ENCODE measurements around the gene RERE. TPM values are rescaled to one million over a fixed set of nuclear protein-coding genes. Genes with fewer than 3 reads are reported as not detected.

Gene RERE
- total RNA-seq, 1 donor from 2014 or later: 115 TPM

DNA sequence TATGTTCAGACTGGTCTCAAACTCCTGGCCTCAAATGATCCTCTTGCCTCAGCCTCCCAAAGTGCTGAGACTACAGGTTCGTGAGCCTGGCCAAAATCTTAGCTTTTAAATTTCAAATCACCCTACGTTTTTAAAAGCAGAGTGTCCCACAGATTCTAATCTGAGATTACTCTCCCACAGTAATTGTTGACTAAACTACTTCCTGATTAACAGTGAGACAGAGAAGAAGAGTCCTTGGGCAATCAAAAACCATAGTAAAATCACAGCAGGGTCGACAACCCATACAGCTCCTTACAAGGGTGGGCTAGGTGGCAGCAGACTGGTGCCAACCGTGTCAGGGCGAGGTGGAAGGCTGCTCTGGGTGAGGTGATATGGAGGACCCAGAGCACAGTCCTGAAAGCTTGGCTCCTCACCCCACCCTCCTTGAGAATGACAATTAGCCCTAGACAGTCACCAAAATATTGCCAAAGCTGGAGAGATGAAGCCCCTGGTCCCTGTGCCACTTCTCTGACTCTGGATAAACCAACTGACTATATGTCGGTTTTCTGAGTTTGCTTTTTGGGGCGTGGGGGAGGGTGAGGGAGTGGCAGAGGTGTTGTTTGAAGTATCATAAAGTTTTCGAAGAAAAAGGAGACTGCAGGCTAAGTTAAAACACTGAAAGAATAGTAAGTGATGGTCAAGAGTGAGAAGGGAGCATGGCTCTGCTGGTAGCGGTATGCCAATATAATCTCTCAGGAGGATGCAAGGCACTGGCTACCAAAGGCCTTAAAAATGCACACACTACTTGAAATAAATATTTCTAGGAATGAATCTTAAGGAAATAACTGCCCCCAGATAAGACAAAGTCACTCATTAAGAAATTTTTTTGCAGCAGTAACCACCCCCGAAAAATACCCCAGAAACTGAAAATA lies 412.7 kb downstream of the RERE start:
- intact Hi-C loops (cut with micrococcal nuclease): loop anchor here (5.0 kb wide), 1 partner anchor 32 kb away; no protein-coding TSS in a partner anchor
- DNase-seq: no peak
- no peak for ATAC-seq

- DNase-seq (no peak), ATAC-seq (peak; percentile 19)
- intact Hi-C loops (cut with micrococcal nuclease): no loop called here
Measured at GRCh38 chr1:8402109-8402710, 415.2 kb downstream of the RERE start.

DNA sequence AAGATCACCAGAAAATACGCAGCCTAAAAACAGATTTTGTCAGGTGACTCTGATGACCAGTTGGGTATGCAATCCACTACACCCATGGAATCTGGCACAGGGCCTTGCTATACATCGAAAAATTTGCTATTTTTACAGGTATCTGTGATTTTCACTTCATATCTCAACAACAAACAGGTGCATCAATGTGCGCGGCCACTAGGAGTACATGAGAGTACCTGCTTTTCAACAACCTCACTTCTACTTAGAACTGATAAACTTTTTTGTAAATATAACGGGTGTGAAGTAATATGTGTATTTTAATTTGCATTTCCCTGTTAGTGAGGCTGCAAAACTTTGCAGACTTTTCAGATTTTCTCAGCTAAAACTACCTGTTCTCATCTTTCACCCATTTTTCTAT lies 418.8 kb downstream of the RERE start:
- ATAC-seq (no peak), DNase-seq (no peak)
- intact Hi-C loops (cut with micrococcal nuclease): no loop called here

GRCh38 chr1:8398086-8398485 lies 419.4 kb downstream of the RERE start:
- intact Hi-C loops (cut with micrococcal nuclease): no loop called here
- no peak for DNase-seq
- ATAC-seq: no peak

DNA sequence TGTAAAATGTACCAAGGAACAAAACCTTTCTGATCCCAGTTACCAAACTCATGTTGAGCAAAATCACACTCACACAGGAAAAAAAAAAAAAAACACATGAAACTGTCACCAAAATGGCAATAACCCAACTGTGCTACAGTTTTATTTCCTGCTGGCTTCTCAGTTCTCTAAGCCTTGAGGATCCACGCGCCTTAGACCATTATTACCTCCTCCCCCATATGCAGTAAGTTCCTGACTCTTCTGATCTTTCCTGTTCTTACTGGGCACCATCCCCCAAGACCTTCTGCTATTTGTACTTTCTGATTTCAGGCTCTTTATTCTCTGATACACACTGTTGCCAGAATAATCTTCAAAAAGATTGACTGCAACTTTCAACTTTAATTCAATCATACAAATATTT lies 419.9 kb downstream of the RERE start:
- intact Hi-C loops (cut with micrococcal nuclease): no loop called here
- peak; percentile 25 for ATAC-seq
- DNase-seq: no peak

DNA sequence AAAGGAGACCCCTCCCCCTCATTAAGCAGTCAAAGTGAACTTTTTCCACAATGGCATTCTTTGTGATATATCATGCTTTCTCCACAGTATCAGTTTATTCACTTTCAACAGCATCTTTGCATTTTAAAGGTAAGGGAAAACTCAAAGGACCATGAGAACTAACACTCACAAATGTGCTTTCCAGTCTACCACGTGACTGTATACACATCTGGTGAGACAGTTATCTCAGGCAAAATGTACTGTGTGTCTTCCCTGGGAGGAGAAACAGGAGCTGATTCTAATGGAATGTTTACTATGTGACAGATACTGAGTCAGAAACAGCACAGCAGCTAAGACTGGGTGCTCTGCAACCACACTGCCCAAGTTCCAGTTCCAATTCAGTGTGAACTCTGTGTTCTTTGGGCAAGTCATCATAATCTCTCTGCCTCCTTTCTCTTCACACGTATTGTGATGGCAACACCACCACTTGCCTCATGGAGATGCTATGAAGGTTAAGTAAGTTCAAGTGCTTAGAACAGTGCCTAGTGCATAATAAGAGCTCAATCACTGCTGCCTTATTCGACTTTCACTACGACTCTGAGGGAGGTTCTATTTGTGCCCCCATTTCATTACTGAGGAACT lies 420.5 kb downstream of the RERE start:
- peak; percentile 91 for ATAC-seq
- intact Hi-C loops (cut with micrococcal nuclease): no loop called here
- no peak for DNase-seq

DNA sequence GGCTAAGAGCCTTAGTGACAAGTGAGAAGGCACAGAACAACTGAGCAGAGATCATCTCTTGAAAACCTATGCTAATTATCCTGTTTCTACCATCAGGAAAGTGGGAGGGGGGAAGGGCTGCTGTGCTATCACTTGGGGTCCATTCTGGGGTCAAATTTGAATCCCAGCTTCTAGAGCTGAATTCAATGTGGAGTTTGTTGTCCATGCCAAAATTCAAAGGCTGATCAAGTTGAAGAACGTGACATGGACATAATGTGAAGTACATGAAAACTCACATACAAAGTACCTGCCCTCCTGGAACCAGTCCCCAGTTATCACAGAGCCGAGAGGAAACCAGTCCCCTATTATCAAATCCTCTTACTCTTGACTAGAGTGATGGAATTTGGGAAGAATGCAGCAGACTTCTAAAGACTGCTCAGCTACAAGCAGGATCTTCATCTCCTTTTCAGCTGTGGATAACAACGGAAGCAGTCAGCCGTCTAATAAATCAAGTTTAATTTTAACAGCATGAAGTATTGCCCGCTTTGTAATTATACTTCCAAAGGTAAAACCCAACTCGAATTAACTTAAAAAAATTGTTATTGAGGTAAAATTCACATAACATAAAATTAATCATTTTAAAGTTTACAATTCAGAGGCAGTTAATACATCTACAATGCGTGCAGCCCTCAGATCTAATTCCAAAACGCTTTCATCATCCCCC lies 421.2 kb downstream of the RERE start:
- intact Hi-C loops (cut with micrococcal nuclease): no loop called here
- ATAC-seq (peak; percentile 34), DNase-seq (no peak)

- no peak for DNase-seq
- no peak for ATAC-seq
- intact Hi-C loops (cut with micrococcal nuclease): no loop called here
Measured at GRCh38 chr1:8395433-8395866, 422.0 kb downstream of the RERE start.

DNA sequence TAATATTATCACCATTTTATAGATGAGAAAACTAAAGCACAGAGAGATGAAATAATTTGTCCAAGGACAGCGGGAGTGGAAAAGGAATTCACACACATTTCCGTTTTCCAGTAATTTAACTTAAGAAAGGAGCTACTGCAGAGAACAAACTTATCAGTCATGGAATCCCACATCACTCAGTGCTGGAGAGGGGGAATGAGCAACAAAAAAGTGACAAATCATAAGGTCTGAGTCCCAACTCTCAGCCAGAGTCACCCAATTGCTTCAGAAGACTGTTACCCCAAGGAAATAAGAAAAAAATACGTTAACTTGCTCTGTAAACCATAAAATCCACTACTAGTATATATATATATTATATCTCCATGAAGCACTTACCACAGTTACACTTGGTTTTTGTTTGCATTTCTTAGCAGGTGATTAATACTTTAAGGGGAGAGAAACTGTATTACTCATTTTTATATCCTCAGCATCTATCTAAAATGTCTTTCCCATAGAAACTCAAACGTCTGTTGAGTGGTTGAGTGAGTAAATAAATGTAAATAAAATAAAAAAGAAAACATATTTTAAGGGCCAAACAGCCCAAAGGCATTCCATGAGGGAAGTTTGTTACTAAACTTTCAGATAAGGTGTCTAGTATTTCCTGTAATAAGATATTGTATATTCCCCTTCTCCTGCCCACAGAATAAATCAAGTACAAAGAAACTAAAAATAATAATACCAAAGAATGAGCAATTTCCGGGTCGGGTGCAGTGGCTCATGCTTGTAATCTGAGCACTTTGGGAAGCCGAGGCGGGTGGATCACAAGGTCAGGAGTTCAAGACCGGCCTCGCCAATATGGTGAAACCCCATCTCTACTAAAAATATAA lies 422.8 kb downstream of the RERE start:
- intact Hi-C loops (cut with micrococcal nuclease): no loop called here
- DNase-seq (no peak), ATAC-seq (no peak)

DNA sequence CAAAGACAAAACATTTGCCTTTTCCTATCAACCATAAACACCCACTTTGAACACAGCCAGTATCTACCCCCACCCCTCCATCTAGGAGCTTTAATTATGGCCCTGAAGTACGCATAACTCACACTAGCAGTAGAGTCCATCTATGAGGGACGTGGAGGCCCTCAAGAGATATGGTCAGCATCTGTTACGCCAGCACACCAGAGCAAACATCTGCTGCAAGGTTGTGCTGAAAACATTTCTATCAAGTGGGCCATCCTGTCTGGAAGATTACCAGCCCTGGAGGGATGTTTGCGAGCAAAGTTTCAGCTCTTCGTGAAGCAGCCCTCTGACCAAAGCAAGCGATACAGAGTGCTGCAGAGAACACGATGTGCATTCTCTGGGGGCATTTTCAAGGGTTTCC lies 424.9 kb downstream of the RERE start:
- DNase-seq (no peak), ATAC-seq (peak; percentile 11)
- intact Hi-C loops (cut with micrococcal nuclease): no loop called here

DNA sequence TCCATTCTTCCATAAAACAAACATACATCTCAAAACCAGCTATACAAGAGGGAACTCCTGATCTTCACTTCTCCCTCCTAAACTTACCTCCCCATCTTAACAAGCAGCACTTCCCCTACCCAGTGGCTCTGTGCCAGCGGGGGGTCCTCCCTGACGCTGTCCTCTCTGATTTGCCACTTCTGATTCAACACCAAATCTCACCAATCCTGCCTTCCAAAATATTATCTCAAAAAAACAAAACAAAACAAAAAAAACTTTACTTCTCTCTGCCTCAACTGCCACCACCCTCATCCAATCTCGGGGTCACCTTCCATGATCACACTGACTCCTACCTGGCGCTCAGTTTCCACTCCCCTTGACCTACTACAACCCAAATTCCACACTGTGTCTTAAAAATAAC lies 426.7 kb downstream of the RERE start:
- DNase-seq (no peak), ATAC-seq (no peak)
- intact Hi-C loops (cut with micrococcal nuclease): no loop called here

- intact Hi-C loops (cut with micrococcal nuclease): no loop called here
Measured at GRCh38 chr1:8389958-8390535, 427.4 kb downstream of the RERE start.

DNA sequence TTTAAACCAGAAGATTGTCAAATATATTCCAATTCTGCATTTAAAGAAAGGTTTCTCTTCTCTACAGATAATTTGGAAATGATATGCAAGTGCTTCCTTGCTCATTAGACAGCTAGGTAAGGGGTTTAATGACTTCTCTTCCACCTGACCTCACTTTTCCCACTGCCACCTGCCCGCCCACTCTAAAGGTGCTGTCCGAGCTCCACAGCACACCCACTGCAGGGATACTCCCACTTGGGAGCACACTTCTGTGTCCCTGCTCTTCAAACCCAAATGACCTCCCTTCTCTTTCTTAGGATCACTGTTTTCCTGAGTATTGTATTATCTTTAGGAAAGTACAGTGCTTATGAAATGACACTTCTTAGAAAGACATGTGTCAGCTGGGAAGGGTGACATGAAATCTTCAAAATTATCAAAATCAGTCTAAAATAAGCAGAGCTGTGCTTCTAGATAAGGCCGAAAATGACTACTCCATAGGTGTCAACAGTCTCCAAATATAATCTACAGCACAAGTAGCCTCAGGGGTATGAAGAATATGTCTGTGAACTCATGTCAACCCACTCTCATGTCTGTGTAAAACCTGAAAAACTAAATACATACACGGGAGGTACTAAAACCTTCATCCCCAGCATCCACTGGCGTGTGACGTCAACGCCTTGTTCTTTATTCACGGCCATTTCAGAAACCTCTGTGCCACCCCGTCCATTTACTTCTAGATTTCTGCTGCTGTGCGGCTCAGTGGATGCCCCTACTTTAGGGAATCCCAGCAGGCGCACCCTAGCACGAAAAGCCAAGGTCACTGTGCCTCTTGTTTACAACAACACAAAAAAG lies 428.5 kb downstream of the RERE start:
- intact Hi-C loops (cut with micrococcal nuclease): no loop called here
- DNase-seq (no peak), ATAC-seq (no peak)

More at GRCh38 chr1:8389958-8390535, 427.4 kb downstream of the RERE start:
- no peak for DNase-seq
- ATAC-seq: peak; percentile 8

DNA sequence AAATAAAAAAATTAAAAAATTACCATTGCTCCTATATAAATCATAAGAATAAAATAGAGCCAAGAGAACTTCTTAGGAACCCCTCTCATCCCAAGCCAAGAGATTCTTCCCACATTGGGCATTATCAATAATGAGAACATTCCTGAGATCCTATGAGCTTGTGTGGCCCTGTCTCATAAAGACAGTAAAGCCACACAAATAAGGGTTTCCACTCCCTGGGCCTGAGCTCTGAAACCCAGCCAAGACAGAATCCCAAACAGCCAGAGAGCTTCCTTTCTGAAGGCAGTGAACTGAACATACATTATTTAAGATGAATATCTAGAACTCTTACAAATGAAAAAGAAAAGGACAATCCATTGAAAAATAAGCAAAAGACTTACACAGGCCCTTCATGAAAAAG lies 431.2 kb downstream of the RERE start:
- intact Hi-C loops (cut with micrococcal nuclease): no loop called here
- ATAC-seq (no peak), DNase-seq (no peak)

- intact Hi-C loops (cut with micrococcal nuclease): no loop called here
- peak; percentile 41 for ATAC-seq
- peak; percentile 53 for DNase-seq
Measured at GRCh38 chr1:8384577-8384976, 432.9 kb downstream of the RERE start.

DNA sequence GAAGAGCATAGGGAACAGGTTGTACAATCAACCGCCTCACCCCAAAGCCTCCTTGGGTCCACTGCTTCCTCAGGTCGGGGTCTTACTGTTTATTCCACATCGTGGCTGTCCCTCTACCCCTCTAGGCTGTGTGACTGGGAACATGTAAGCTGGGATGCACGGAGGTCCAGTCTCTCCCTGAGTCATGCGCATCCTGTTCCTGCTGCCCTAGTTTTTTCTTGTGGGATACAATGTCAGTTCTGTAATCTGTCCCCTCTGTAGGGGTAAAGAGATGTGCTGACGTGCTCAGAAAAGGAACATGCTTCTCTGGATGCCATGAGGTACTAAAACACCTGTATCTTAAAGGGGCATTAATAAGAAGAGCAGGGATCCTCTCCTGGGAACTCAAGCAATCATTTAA lies 433.4 kb downstream of the RERE start:
- DNase-seq (no peak), ATAC-seq (no peak)
- intact Hi-C loops (cut with micrococcal nuclease): no loop called here

Measured in left ventricle myocardium superior (tissue), 1 donor.